K562 (cell line): Measurements from ENCODE around the gene TMEM242.

Source experiments
- CBX1 ChIP-seq: sonication (generic); IDR thresholded peaks from 2 replicates; pipeline ENCODE4 v1.6.1; 2016; ENCODE audit warnings: antibody characterized with exemption, low read depth, mild to moderate bottlenecking
- FOXM1 ChIP-seq, 2 experiments: fragments of 450-650 bp in 1 of 2; sonication (generic) in 1 of 2; formaldehyde crosslinking in 1 of 2; IDR thresholded peaks; 2 replicates each; pipeline versions ENCODE4 v1.6.1 to v1.9.0; 2017 to 2022; ENCODE audit warnings: low read depth in 2 of 2, mild to moderate bottlenecking in 2 of 2, missing genetic modification reagents in 1 of 2, moderate library complexity in 1 of 2
- HIVEP1 ChIP-seq: fragments of 250-450 bp; sonication (Bioruptor Pico); IDR thresholded peaks from 2 replicates; pipeline ENCODE4 v1.4.0; 2020; ENCODE audit warnings: mild to moderate bottlenecking
- MCM3 ChIP-seq: fragments of 450-650 bp; IDR thresholded peaks from 2 replicates; pipeline ENCODE4 v1.6.1; 2016
- NR3C1 ChIP-seq: sonication (generic); formaldehyde crosslinking; IDR thresholded peaks from 2 replicates; pipeline ENCODE4 v1.8.1; 2022; ENCODE audit warnings: missing genetic modification reagents
- POLR2A ChIP-seq: fragments of 450-650 bp; conservative IDR thresholded peaks from 2 replicates; pipeline ENCODE4 v1.6.1; 2016
- ZZZ3 ChIP-seq: fragments of 450-650 bp; IDR thresholded peaks from 2 replicates; pipeline ENCODE4 v1.6.1; 2016; ENCODE audit warnings: antibody characterized with exemption, mild to moderate bottlenecking, moderate library complexity
- TF ChIP-seq, protein P1 (sequence below): fragments of 200-800 bp; sonication (Bioruptor generic); IDR thresholded peaks from 2 replicates; pipeline ENCODE4 v1.6.1; 2016; ENCODE audit warnings: missing genetic modification characterization, missing compliant biosample characterization
- TF ChIP-seq, protein P2 (sequence below): fragments of 150-350 bp; conservative IDR thresholded peaks from 2 replicates; pipeline ENCODE4 v1.6.1; 2014; ENCODE audit warnings: low read length
- TF ChIP-seq, protein P3 (sequence below): fragments of 450-650 bp; IDR thresholded peaks from 2 replicates; pipeline ENCODE4 v1.6.1; 2017; ENCODE audit warnings: antibody characterized with exemption, mild to moderate bottlenecking
- TF ChIP-seq, protein P4 (sequence below), 2 experiments: IDR thresholded peaks; 2 replicates each; pipeline ENCODE4 v1.6.1; 2011; ENCODE audit warnings: borderline replicate concordance in 1 of 2, control low read depth in 1 of 2, low read depth in 1 of 2, low read length in 1 of 2, mild to moderate bottlenecking in 1 of 2, mixed read lengths in 1 of 2, moderate library complexity in 1 of 2; ENCODE audit not compliant: insufficient read depth in 1 of 2, insufficient read length in 1 of 2, poor library complexity in 1 of 2, severe bottlenecking in 1 of 2; ENCODE audit errors: extremely low read depth in 1 of 2
- TF ChIP-seq, protein P5 (sequence below), 3 experiments: IDR thresholded peaks in 2 of 3; conservative IDR thresholded peaks in 1 of 3; 2 replicates each; pipeline ENCODE4 v1.5.1; 2011 to 2012; ENCODE audit warnings: low read length in 3 of 3, mild to moderate bottlenecking in 3 of 3, control low read depth in 2 of 3, improper control_type of control experiment in 1 of 3, inconsistent platforms in 1 of 3, low read depth in 1 of 3, mixed read lengths in 1 of 3, moderate library complexity in 1 of 3; ENCODE audit not compliant: insufficient read depth in 2 of 3

DNA sequence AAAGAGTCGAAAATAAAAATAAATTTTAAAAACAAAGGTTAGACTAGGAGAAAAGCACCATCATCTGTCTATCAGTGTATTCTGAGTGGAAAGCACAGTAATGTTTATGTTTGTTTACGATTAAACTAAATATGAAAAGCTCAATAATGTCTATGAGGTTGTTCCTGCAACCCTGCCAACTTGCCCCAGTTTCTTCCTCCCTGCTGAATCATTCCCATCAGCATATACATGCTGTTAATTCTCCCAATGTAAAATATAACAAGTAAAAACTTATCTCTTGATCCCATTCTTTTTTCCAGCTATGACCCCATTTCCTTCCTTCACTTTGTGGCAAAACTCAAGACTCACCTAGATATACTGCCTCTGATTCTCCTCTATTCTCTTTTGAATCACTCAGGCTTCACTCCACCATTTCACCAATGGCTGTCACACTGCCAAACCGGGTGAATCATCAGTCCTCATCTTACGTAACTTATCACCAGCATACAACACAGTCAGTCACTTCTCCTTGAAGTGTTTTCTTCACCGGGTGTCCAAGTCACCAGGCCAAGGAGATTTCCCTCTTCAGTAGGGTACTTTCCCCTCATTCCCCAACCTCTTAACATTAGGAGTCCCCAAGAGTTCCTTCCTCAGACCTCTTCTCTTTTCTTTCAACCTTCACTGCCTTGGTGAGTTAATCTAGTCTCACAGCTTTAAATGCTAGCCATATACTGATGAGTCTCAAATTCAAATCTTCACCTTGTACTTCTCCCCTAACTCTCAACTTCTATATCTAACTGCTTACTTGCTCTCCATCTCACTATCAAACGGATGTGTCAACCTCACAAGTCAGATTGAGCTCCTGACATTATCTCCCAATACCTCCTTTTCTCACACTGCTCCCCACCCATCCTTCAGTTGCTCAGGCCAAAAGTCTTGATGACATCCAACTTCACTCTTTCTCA is 6.2 kb downstream of the TMEM242 start:
- TF ChIP-seq, protein P1, sequence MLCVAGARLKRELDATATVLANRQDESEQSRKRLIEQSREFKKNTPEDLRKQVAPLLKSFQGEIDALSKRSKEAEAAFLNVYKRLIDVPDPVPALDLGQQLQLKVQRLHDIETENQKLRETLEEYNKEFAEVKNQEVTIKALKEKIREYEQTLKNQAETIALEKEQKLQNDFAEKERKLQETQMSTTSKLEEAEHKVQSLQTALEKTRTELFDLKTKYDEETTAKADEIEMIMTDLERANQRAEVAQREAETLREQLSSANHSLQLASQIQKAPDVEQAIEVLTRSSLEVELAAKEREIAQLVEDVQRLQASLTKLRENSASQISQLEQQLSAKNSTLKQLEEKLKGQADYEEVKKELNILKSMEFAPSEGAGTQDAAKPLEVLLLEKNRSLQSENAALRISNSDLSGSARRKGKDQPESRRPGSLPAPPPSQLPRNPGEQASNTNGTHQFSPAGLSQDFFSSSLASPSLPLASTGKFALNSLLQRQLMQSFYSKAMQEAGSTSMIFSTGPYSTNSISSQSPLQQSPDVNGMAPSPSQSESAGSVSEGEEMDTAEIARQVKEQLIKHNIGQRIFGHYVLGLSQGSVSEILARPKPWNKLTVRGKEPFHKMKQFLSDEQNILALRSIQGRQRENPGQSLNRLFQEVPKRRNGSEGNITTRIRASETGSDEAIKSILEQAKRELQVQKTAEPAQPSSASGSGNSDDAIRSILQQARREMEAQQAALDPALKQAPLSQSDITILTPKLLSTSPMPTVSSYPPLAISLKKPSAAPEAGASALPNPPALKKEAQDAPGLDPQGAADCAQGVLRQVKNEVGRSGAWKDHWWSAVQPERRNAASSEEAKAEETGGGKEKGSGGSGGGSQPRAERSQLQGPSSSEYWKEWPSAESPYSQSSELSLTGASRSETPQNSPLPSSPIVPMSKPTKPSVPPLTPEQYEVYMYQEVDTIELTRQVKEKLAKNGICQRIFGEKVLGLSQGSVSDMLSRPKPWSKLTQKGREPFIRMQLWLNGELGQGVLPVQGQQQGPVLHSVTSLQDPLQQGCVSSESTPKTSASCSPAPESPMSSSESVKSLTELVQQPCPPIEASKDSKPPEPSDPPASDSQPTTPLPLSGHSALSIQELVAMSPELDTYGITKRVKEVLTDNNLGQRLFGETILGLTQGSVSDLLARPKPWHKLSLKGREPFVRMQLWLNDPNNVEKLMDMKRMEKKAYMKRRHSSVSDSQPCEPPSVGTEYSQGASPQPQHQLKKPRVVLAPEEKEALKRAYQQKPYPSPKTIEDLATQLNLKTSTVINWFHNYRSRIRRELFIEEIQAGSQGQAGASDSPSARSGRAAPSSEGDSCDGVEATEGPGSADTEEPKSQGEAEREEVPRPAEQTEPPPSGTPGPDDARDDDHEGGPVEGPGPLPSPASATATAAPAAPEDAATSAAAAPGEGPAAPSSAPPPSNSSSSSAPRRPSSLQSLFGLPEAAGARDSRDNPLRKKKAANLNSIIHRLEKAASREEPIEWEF (CRISPR knock-in tag) = no peak
- TF ChIP-seq POLR2A = 0 out of 2 replicates have a peak, but pooled peaks have one; percentile 21
- TF ChIP-seq, protein P2, sequence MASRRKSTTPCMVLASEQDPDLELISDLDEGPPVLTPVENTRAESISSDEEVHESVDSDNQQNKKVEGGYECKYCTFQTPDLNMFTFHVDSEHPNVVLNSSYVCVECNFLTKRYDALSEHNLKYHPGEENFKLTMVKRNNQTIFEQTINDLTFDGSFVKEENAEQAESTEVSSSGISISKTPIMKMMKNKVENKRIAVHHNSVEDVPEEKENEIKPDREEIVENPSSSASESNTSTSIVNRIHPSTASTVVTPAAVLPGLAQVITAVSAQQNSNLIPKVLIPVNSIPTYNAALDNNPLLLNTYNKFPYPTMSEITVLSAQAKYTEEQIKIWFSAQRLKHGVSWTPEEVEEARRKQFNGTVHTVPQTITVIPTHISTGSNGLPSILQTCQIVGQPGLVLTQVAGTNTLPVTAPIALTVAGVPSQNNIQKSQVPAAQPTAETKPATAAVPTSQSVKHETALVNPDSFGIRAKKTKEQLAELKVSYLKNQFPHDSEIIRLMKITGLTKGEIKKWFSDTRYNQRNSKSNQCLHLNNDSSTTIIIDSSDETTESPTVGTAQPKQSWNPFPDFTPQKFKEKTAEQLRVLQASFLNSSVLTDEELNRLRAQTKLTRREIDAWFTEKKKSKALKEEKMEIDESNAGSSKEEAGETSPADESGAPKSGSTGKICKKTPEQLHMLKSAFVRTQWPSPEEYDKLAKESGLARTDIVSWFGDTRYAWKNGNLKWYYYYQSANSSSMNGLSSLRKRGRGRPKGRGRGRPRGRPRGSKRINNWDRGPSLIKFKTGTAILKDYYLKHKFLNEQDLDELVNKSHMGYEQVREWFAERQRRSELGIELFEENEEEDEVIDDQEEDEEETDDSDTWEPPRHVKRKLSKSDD = no peak
- no peak for TF ChIP-seq CBX1
- TF ChIP-seq, protein P3, sequence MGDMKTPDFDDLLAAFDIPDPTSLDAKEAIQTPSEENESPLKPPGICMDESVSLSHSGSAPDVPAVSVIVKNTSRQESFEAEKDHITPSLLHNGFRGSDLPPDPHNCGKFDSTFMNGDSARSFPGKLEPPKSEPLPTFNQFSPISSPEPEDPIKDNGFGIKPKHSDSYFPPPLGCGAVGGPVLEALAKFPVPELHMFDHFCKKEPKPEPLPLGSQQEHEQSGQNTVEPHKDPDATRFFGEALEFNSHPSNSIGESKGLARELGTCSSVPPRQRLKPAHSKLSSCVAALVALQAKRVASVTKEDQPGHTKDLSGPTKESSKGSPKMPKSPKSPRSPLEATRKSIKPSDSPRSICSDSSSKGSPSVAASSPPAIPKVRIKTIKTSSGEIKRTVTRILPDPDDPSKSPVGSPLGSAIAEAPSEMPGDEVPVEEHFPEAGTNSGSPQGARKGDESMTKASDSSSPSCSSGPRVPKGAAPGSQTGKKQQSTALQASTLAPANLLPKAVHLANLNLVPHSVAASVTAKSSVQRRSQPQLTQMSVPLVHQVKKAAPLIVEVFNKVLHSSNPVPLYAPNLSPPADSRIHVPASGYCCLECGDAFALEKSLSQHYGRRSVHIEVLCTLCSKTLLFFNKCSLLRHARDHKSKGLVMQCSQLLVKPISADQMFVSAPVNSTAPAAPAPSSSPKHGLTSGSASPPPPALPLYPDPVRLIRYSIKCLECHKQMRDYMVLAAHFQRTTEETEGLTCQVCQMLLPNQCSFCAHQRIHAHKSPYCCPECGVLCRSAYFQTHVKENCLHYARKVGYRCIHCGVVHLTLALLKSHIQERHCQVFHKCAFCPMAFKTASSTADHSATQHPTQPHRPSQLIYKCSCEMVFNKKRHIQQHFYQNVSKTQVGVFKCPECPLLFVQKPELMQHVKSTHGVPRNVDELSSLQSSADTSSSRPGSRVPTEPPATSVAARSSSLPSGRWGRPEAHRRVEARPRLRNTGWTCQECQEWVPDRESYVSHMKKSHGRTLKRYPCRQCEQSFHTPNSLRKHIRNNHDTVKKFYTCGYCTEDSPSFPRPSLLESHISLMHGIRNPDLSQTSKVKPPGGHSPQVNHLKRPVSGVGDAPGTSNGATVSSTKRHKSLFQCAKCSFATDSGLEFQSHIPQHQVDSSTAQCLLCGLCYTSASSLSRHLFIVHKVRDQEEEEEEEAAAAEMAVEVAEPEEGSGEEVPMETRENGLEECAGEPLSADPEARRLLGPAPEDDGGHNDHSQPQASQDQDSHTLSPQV = peak; percentile 83
- TF ChIP-seq, protein P4, sequence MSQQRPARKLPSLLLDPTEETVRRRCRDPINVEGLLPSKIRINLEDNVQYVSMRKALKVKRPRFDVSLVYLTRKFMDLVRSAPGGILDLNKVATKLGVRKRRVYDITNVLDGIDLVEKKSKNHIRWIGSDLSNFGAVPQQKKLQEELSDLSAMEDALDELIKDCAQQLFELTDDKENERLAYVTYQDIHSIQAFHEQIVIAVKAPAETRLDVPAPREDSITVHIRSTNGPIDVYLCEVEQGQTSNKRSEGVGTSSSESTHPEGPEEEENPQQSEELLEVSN (IDR thresholded peaks at IDR 0.05; ENCODE audit: borderline replicate concordance in 1 of 2, extremely low read depth in 1 of 2, insufficient read depth in 1 of 2, insufficient read length in 1 of 2, low read depth in 1 of 2, low read length in 1 of 2, poor library complexity in 1 of 2, severe bottlenecking in 1 of 2) = no peak
- TF ChIP-seq, protein P5, sequence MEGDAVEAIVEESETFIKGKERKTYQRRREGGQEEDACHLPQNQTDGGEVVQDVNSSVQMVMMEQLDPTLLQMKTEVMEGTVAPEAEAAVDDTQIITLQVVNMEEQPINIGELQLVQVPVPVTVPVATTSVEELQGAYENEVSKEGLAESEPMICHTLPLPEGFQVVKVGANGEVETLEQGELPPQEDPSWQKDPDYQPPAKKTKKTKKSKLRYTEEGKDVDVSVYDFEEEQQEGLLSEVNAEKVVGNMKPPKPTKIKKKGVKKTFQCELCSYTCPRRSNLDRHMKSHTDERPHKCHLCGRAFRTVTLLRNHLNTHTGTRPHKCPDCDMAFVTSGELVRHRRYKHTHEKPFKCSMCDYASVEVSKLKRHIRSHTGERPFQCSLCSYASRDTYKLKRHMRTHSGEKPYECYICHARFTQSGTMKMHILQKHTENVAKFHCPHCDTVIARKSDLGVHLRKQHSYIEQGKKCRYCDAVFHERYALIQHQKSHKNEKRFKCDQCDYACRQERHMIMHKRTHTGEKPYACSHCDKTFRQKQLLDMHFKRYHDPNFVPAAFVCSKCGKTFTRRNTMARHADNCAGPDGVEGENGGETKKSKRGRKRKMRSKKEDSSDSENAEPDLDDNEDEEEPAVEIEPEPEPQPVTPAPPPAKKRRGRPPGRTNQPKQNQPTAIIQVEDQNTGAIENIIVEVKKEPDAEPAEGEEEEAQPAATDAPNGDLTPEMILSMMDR (IDR thresholded peaks at IDR 0.05 in 2 of 3, conservative IDR thresholded peaks at IDR 0.05 in 1 of 3; ENCODE audit: insufficient read depth in 2 of 3, low read depth in 1 of 3, low read length in 3 of 3) = peak in 1 of 3 experiments; percentile 13; a peak in 1 of 6 replicates
- TF ChIP-seq HIVEP1 (CRISPR knock-in tag) = no peak
- no peak for TF ChIP-seq NR3C1 (CRISPR knock-in tag)
- no peak for TF ChIP-seq ZZZ3
- TF ChIP-seq FOXM1 (IDR thresholded peaks at IDR 0.05; ENCODE audit: low read depth) = peak; percentile 53
- no peak for TF ChIP-seq FOXM1 (CRISPR knock-in tag; IDR thresholded peaks at IDR 0.05; ENCODE audit: low read depth)
- TF ChIP-seq MCM3 = no peak
